AG04449 (cell line): ENCODE data around the gene DMXL2.
"Not testable (repeated sequence)": the region's sequence is repeated elsewhere in the genome, so short reads cannot be mapped to it uniquely, and the experiment has no call there.

Experiments
- CTCF ChIA-PET: fragments of 350-600 bp; formaldehyde crosslinking; extraction: SDS; loops from one replicate; lab custom pipeline; 2021; ENCODE audit warnings: antibody characterized with exemption; lab: Yijun Ruan, JAX
- POLR2A ChIA-PET: fragments of 400-600, 350-600 bp; formaldehyde crosslinking; extraction: SDS; loops from one replicate; lab custom pipeline; 2020; ENCODE audit warnings: antibody characterized with exemption, inconsistent platforms; lab: Yijun Ruan, JAX
- DNase-seq: peaks from one replicate; pipeline ENCODE4 v3.0.0-alpha.2; 2010; ENCODE audit warnings: low read depth, low spot score
- H3K4me3 ChIP-seq: 2 replicates; pipeline ENCODE4 v1.5.1; 2011; ENCODE audit warnings: low read depth, mild to moderate bottlenecking, control low read depth, low read length
- CTCF ChIP-seq: IDR thresholded peaks from one replicate; pipeline ENCODE4 v1.5.1; 2011; ENCODE audit warnings: mild to moderate bottlenecking, moderate library complexity, low read length, control low read depth, inconsistent platforms; ENCODE audit not compliant: insufficient read depth; ENCODE audit errors: missing control alignments

DMXL2 gene

DNA sequence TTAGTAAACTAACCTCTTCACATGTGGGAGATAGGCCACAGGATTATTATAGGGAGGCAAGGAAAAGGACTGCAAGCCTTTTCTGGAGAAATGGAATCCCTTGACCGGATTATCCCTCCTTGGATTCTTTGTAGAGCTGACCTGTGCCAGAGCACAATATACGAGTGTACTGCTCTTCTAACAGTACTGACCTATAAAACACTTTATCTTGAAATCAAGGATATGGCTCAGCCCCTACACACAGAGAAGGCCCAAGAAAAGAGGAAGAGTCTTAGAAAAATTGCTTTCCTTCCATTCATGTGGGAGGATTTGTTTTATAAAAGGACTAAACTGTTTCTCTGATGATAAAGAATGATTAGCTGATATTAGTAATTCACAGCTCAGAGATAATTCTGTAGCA is 42.2 kb downstream of the DMXL2 start:
- ChIA-PET POLR2A (no interaction called here), CTCF (interaction anchor here (1.4 kb wide), 1 partner anchor 12 kb away, joined by 4 read pairs; no protein-coding TSS in a partner anchor)
- DNase-seq: no peak
- H3K4me3 ChIP-seq: no peak overlapping the region
- TF ChIP-seq CTCF: no peak

- DNase-seq: no peak
- ChIA-PET CTCF (no interaction called here), POLR2A (no interaction called here)
- no peak for TF ChIP-seq CTCF
- no peak overlapping the region for H3K4me3 ChIP-seq
These were observed 43.6 kb downstream of the DMXL2 start for GRCh38 chr15:51579012-51579411.

DNA sequence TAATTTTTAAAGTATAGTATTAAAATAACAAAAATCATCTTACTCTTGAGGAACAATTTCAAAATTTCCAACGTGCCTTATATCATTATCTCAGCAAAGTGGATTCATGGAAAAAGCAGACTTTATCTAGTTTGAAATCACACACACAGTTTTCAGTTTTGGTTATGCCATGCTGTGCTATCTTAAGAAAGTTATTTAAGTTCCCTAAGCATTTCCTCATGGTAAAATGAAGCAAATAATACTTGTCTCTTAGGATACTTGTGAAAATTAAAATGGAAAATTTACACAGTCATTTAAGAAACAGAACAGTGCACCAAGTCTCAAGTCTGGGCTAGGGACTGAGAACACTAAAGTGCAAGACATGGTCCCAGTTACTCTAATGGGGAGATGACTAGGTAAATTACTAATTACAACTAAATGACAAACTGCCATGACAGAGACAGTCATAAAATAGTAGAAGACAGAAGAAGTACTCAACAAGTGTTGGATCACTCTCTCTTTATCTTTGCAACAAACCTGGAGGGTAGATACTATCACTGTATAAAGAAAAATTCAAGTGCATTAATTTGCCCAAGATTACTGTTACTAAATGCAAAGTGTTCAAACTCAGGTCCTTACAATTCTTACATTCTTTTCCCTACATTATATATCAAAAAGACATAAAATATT is 44.8 kb downstream of the DMXL2 start:
- H3K4me3 ChIP-seq: no peak overlapping the region
- CTCF ChIA-PET: no interaction called here
- no peak for TF ChIP-seq CTCF
- POLR2A ChIA-PET: no interaction called here
- no peak for DNase-seq

DNA sequence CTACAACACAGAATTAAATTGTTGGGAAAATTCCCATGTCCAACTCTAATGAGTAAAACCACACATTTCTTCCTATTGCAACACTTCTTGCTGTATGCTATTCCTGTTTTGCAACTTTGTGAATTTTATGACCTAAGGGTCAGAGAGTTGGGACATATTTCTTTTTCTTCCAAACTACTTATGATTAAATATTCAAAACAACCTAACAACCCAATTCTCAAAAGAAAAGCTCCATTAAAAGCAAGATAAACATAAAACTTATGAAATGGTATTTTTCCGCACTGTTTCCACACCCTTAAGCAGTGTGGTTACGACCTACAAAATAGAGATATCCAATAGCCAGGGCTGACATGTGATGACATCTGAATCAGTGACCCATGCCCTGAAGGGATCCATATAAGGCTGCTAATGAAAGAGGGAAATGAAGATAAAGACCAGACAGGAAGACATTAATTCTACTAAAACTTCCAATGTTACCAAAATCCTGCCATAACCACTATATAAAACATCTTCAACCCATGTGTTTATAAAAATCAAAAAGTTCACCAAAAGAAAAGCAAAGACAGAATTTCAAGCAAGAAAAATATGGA is 45.6 kb downstream of the DMXL2 start:
- TF ChIP-seq CTCF: no peak
- H3K4me3 ChIP-seq: no peak overlapping the region
- POLR2A ChIA-PET: no interaction called here
- CTCF ChIA-PET: no interaction called here
- DNase-seq: peak; percentile 37

- no peak for DNase-seq
- no peak overlapping the region for H3K4me3 ChIP-seq
- CTCF ChIA-PET: no interaction called here
- no peak for TF ChIP-seq CTCF
- POLR2A ChIA-PET: no interaction called here
These were observed 46.2 kb downstream of the DMXL2 start for GRCh38 chr15:51576286-51576850.

- CTCF ChIA-PET: no interaction called here
- POLR2A ChIA-PET: no interaction called here
- no peak for DNase-seq
- H3K4me3 ChIP-seq: no peak overlapping the region
- TF ChIP-seq CTCF: no peak
These were observed 46.8 kb downstream of the DMXL2 start for GRCh38 chr15:51575775-51576174.

- CTCF ChIA-PET: interaction anchor here (1.3 kb wide), 1 partner anchor 37 kb away, joined by 3 read pairs; no protein-coding TSS in a partner anchor
- H3K4me3 ChIP-seq, POLR2A ChIA-PET, DNase-seq: not testable (repeated sequence)
These were observed 49.2 kb downstream of the DMXL2 start for GRCh38 chr15:51573352-51573751.

DNA sequence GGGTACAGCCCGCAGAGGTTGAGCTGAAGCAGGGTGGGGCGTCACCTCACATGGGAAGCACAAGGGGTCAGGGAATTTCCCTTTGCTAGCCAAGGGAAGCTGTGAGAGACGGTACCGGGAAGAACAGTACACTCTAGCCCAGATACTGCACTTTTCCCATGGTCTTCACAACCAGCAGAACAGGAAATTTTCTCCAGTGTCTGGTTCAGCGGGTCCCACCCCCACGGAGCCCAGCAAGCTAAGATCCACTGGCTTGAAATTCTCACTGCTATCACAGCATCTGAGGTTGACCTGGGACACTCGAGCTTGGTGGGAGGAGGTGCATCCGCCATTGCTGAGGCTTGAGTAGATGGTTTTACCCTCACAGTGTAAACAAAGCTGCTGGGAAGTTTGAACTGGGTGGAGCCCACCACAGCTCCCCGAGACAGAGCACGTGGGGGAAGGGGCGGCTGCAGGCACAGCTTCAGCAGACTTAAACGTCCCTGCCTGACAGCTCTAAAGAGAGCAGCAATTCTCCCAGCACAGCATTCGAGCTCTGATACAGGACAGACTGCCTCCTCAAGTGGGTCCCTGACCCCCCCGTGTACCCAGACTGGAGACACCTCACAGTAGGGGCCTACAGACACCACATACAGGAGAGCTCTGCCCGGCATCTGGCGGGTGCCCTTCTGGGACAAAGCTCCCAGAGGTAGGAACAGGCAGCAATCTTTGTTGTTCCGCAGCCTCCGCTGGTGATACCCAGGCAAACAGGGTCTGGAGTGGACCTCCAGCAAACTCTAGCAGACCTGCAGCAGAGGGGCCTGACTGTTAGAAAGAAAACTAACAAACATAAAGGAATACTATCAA is 53.4 kb downstream of the DMXL2 start:
- POLR2A ChIA-PET, H3K4me3 ChIP-seq, DNase-seq: not testable (repeated sequence)
- CTCF ChIA-PET: interaction anchor here (1.4 kb wide), 1 partner anchor 11 kb away, joined by 4 read pairs; no protein-coding TSS in a partner anchor
